Liver (tissue), 9 donors: ENCODE measurements around the gene AGER. TPM values are rescaled to one million over a fixed set of nuclear protein-coding genes. Genes with fewer than 3 reads are reported as not detected.

Experiments used
- DNase-seq: peaks from one replicate; pipeline ENCODE4 v3.0.0-alpha.2; 2017; ENCODE audit warnings: low spot score
- H3K27ac ChIP-seq, 2 donors: one replicate each; pipeline ENCODE4 v1.7.0; 2013; ENCODE audit warnings: inconsistent platforms in 2 of 2, low read length in 2 of 2, control low read depth in 1 of 2, low read depth in 1 of 2, mild to moderate bottlenecking in 1 of 2
- H3K27me3 ChIP-seq, 4 donors: one replicate each; pipeline versions ENCODE4 v1.6.1 to v1.7.0; 2013; ENCODE audit warnings: low read length in 3 of 4, inconsistent platforms in 1 of 4, mild to moderate bottlenecking in 1 of 4, moderate library complexity in 1 of 4; ENCODE audit not compliant: control insufficient read depth in 4 of 4, insufficient read depth in 4 of 4
- H3K36me3 ChIP-seq, 4 donors: one replicate each; pipeline versions ENCODE4 v1.6.1 to v1.7.0; 2013; ENCODE audit warnings: low read length in 3 of 4, mild to moderate bottlenecking in 3 of 4, low read depth in 1 of 4, moderate library complexity in 1 of 4; ENCODE audit not compliant: control insufficient read depth in 4 of 4, insufficient read depth in 3 of 4
- H3K4me1 ChIP-seq, 4 donors: one replicate each; pipeline versions ENCODE4 v1.6.1 to v1.7.0; 2013; ENCODE audit warnings: low read length in 3 of 4, mild to moderate bottlenecking in 3 of 4, moderate library complexity in 1 of 4; ENCODE audit not compliant: control insufficient read depth in 4 of 4, insufficient read depth in 4 of 4
- H3K4me3 ChIP-seq, 3 donors: one replicate each; pipeline versions ENCODE4 v1.6.1 to v1.7.0; 2013; ENCODE audit warnings: low read length in 3 of 3, control low read depth in 1 of 3, low read depth in 1 of 3, mild to moderate bottlenecking in 1 of 3
- H3K9ac ChIP-seq, 2 donors: one replicate each; pipeline ENCODE4 v1.7.0; 2013; ENCODE audit warnings: low read length in 2 of 2, mild to moderate bottlenecking in 2 of 2, moderate library complexity in 2 of 2, control low read depth in 1 of 2, low read depth in 1 of 2
- H3K9me3 ChIP-seq, 4 donors: one replicate each; pipeline versions ENCODE4 v1.6.1 to v1.7.0; 2013; ENCODE audit warnings: low read length in 3 of 4; ENCODE audit not compliant: control insufficient read depth in 4 of 4
- ATF3 ChIP-seq: IDR thresholded peaks from 2 replicates; pipeline ENCODE4 v1.6.1; 2016; ENCODE audit warnings: antibody characterized with exemption
- CTCF ChIP-seq: fragments of 150-350 bp; IDR thresholded peaks from 2 replicates; pipeline ENCODE4 v1.5.1; 2017; ENCODE audit warnings: improper control_type of control experiment, low read depth, low read length; ENCODE audit not compliant: missing input control
- EGR1 ChIP-seq, 2 donors: IDR thresholded peaks; 2 replicates each; pipeline ENCODE4 v1.6.1; 2016 to 2018; ENCODE audit warnings: antibody characterized with exemption in 2 of 2, low read depth in 2 of 2
- FOXA1 ChIP-seq: IDR thresholded peaks from 2 replicates; pipeline ENCODE4 v1.6.1; 2016; ENCODE audit warnings: antibody characterized with exemption
- FOXA2 ChIP-seq: IDR thresholded peaks from 2 replicates; pipeline ENCODE4 v1.6.1; 2016; ENCODE audit warnings: antibody characterized with exemption
- GABPA ChIP-seq, 2 donors: IDR thresholded peaks in 1 of 2; conservative IDR thresholded peaks in 1 of 2; 2 replicates each; pipeline ENCODE4 v1.6.1; 2016; ENCODE audit warnings: antibody characterized with exemption in 2 of 2, mild to moderate bottlenecking in 1 of 2, moderate library complexity in 1 of 2
- HNF4A ChIP-seq, 2 donors: conservative IDR thresholded peaks; 2 replicates each; pipeline ENCODE4 v1.6.1; 2016; ENCODE audit warnings: antibody characterized with exemption in 2 of 2, mild to moderate bottlenecking in 2 of 2
- HNF4G ChIP-seq: IDR thresholded peaks from 2 replicates; pipeline ENCODE4 v1.6.1; 2016; ENCODE audit warnings: antibody characterized with exemption
- JUND ChIP-seq, 2 donors: IDR thresholded peaks; 2 replicates each; pipeline ENCODE4 v1.6.1; 2016; ENCODE audit warnings: antibody characterized with exemption in 2 of 2
- MAX ChIP-seq: IDR thresholded peaks from 2 replicates; pipeline ENCODE4 v1.6.1; 2016; ENCODE audit warnings: antibody characterized with exemption
- NR2F2 ChIP-seq: IDR thresholded peaks from 2 replicates; pipeline ENCODE4 v1.6.1; 2016; ENCODE audit warnings: antibody characterized with exemption
- RAD21 ChIP-seq, 2 donors: IDR thresholded peaks; 2 replicates each; pipeline ENCODE4 v1.6.1; 2016; ENCODE audit warnings: antibody characterized with exemption in 2 of 2, mild to moderate bottlenecking in 2 of 2
- REST ChIP-seq: IDR thresholded peaks from 2 replicates; pipeline ENCODE4 v1.6.1; 2016; ENCODE audit warnings: antibody characterized with exemption, mild to moderate bottlenecking
- RXRA ChIP-seq, 2 donors: IDR thresholded peaks; 2 replicates each; pipeline ENCODE4 v1.6.1; 2017 to 2018; ENCODE audit warnings: antibody characterized with exemption in 2 of 2, mild to moderate bottlenecking in 1 of 2
- SP1 ChIP-seq: IDR thresholded peaks from 2 replicates; pipeline ENCODE4 v1.6.1; 2018; ENCODE audit warnings: antibody characterized with exemption, mild to moderate bottlenecking
- TAF1 ChIP-seq: conservative IDR thresholded peaks from 2 replicates; pipeline ENCODE4 v1.6.1; 2016; ENCODE audit warnings: antibody characterized with exemption, mild to moderate bottlenecking
- YY1 ChIP-seq: IDR thresholded peaks from 2 replicates; pipeline ENCODE4 v1.6.1; 2016; ENCODE audit warnings: antibody characterized with exemption, mild to moderate bottlenecking
- WGBS: extraction: QIAGEN DNeasy Blood & Tissue Kit; methylation state at CpG from one replicate; pipeline ENCODE4 v1.1.7; 2013; 5-methylcytosine and 5-hydroxymethylcytosine counted together
- polyA plus RNA-seq, 2 donors: library from polyadenylated mRNA; stranded (reverse) in 1 of 2; unstranded in 1 of 2; fragments of 200-250 nt in 1 of 2; fragments of >200 nt in 1 of 2; fragmentation: Nextera tagmentation in 1 of 2; extraction: Ambion mirVana in 1 of 2; gene quantifications; one replicate each; pipeline versions ENCODE4 v1.2.1 to v1.2.3, GENCODE V29; 2013 to 2015
- total RNA-seq, 2 donors: library from RNA; depleted of rRNA; stranded (reverse); fragments of >200 nt; gene quantifications; one replicate each; pipeline ENCODE4 v1.2.3, GENCODE V29; 2014
- donor health status: healthy.
- donor health status: healthy.
- donor health status: healthy.
- donor health status: healthy.
- donor health status: healthy.

AGER gene
- total and polyA plus RNA-seq, 4 donors: 0.47 to 0.92 (median 0.83) TPM

- H3K27me3 ChIP-seq: no peaks in the 10 kb centered on the region
- peaks cover 6 to 26% (median 13%) of the 10 kb centered on the region in 4 donors for H3K4me1 ChIP-seq
- H3K9ac ChIP-seq: no peak overlapping the region
- 94% methylated on average over 9 of the region's 9 CpGs for WGBS
- no peak for DNase-seq
- H3K4me3 ChIP-seq: no peak overlapping the region
- no peak overlapping the region for H3K27ac ChIP-seq
- H3K36me3 ChIP-seq: peaks cover 3 to 11% (median 10%) of the 10 kb centered on the region in 4 donors
- no peak for TF ChIP-seq ATF3
- no peak for TF ChIP-seq JUND (IDR thresholded peaks at IDR 0.05)
- no peak for TF ChIP-seq YY1
- TF ChIP-seq REST: no peak
- no peak for TF ChIP-seq CTCF
- no peak for TF ChIP-seq FOXA1
- TF ChIP-seq HNF4G: no peak
- TF ChIP-seq RAD21 (IDR thresholded peaks at IDR 0.05): no peak
- TF ChIP-seq NR2F2: no peak
- no peak for TF ChIP-seq SP1
- no peak for TF ChIP-seq RXRA (IDR thresholded peaks at IDR 0.05)
- TF ChIP-seq GABPA (IDR thresholded peaks at IDR 0.05 in 1 of 2, conservative IDR thresholded peaks at IDR 0.05 in 1 of 2): no peak
- TF ChIP-seq EGR1 (IDR thresholded peaks at IDR 0.05; ENCODE audit: low read depth in 2 of 2): no peak
- no peak for TF ChIP-seq MAX
- no peak for TF ChIP-seq TAF1
- TF ChIP-seq FOXA2: no peak
- TF ChIP-seq HNF4A (conservative IDR thresholded peaks at IDR 0.05): no peak
- no peaks in the 10 kb centered on the region for H3K9me3 ChIP-seq
Observed at GRCh38 chr6:32156891-32157290, 27.2 kb downstream of the AGER start.

- peak overlapping the region; percentile 87 to 88 for H3K27ac ChIP-seq
- no peaks in the 10 kb centered on the region for H3K9me3 ChIP-seq
- H3K4me3 ChIP-seq: peak overlapping the region; percentile 66 to 97 (median 82)
- H3K36me3 ChIP-seq: peaks cover 3 to 11% (median 10%) of the 10 kb centered on the region in 4 donors
- H3K27me3 ChIP-seq: peaks cover 0 to 5% (median 0%) of the 10 kb centered on the region in 4 donors
- peaks cover 6 to 26% (median 13%) of the 10 kb centered on the region in 4 donors for H3K4me1 ChIP-seq
- H3K9ac ChIP-seq: peak overlapping the region; percentile 77 to 81
- peak; percentile 79 for DNase-seq
- 6% methylated on average over 34 of the region's 34 CpGs for whole genome bisulfite sequencing
- TF ChIP-seq FOXA2 (no peak), RAD21 (IDR thresholded peaks at IDR 0.05) (peak; percentile 79 to 88), HNF4A (conservative IDR thresholded peaks at IDR 0.05) (no peak), CTCF (peak; percentile 56)
Observed at GRCh38 chr6:32154514-32155161, 29.4 kb downstream of the AGER start.
